ENCODE results near the gene TAS2R41.
A peak's percentile ranks its signal among the peaks of the same experiment; 100 is the strongest.
"Not testable (repeated sequence)": the region's sequence is repeated elsewhere in the genome, so short reads cannot be mapped to it uniquely, and the experiment has no call there.

The TAS2R41 gene

DNA sequence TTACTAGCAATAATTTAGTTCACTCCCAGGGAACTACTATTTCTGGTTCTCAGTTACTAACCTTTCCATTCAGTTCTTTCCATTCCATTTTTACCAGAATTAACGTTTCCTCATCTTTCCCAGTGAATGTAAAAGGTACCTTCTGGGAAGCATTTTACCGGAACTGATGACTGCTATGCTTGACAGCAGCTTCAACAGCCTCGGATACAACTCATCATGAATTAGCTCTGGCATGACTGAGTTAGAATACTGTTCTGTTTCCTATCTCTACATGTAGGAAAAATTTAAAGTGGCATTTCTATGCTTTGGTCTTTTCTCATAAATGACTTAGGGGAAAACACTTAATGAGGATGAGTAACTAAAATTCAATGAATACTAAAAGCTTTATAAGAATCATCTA, 18.6 kb downstream of the TAS2R41 start:
- no peak for DNase-seq

DNA sequence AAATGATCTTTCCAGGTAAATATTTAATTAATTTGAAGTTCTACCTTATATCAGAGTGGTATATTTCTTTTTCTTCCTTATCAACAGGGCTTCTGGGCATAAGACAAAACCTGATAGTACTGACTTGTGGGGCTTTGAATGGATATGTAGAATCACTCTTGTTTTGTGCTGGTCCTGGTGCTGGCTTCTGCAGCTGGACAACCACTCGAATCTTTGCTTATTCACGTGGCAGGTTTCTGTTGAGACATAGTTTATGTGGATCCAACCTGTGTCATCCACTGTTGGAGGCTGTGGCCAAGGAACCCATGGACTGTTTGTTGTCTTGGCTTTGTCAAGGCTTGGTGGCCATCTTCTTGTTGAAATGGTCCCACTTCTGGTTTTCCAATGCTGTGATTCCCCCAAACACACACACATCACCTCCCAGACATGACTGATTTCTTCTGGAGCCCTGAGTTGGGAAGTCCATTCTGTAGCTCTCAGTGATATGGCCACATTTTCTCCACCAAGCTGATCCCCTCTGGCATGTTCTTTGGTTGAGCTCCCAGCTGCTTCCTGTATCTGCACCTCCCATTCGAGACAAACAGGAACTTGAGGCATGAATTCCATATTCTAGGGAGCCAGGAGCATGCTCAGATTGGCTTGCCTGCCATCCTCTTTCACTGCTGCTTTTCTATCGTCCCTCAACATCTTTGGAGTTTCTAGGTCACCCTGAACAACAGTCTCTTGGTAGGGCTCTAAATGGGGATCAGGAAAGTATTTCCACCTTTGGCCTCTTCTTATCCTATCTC, 19.5 kb downstream of the TAS2R41 start:
- no peak for DNase-seq

DNA sequence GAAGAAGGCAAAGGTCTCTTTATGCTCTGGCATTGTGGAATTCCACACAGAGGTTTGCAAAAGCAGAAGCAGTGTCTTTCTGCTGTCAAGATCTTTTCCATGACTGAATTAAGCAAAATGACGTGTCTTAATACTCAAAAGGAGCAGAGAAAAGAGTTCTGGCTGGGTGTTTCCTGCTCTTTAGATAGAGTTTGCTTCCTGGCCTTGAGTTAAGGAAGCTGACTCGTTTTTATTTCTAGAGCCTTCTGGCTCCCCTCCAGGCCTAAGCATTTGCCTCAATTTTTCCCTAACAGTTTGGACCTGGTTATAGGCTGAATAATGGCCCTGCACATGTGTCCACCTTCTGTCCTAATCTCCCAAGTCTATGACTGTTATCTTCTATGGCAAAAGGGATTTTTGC, 21.6 kb downstream of the TAS2R41 start:
- no peak for DNase-seq

DNA sequence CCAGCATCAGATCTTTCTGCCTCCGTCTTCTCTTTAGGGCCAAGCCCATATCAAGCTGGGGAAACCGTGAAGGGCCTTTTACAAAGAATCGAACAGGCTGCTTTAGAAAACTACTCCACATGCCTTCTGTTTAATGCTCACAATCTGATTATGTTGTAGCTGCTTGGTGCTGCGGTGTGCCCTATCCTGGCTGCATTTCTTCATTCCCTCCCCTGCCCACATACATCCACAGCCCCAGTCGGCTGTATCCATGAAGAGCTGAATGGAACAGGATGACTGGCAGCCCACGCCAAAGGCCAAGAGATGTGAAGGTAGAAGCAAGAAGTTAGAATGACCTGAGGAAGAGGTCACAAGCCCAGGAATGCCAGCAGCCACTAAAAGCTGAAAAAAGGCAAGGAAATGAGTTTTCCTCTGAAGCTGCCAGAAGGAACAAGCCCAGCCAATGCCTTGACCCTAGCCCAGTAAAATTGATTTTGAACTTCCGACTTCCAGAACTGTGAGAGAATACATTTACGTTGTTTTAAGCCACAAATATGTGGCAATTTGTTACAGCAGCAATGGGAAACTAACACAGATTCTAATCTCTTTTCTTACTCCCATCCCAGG, 22.2 kb downstream of the TAS2R41 start:
- DNase-seq = no peak

DNA sequence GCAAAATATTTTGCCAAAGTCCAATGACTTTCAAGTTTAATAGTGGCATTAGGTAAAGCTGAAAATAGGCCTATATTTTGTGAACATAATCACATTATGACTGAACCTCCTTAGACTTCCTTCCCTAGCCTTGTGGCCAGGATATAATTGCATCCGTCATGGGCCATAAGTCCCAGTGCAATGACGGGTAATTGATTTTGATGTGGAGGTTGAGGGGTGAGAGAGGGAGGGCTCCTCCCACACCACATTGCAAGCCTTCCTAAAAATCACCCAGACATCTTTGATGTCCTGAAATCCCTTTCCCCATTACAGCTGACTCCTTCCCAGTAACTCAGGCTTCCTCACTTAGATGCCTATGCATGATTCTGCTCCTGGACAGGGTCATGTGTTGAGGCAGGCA, 25.6 kb downstream of the TAS2R41 start:
- no peak for DNase-seq

DNA sequence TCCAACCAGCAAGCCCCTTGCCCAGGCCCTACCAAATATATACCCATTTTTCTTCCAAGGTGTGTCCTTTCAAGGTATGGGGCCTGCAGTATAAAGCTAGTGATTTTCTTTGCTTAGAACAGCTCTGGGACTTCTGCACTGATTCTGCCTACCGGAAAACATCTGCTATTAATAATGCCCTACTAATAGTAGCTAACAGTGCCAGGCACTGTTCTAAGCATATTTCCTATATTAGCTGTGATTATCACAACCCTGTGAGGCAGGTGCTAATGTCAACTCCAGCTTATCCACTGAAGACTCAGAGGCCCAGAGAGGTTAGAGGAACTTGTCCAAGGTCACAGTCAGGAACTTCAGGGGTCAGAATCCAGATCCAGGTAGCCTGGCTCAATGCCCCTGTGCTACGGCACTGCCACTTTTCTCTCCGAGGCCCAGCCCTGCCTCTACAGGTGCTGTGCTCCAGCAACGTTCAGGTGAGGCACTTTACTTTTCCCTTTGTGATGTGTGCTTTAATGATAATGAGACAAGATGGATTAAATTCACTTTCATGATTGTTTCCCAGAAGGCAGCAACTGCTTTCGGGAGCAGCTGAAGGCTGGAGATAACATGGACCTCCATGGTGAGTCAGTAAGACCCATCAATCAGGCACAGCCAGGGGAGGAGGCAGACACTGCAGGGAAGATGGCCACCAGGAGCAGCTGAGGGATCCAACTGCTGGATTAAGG, 26.7 kb downstream of the TAS2R41 start:
- DNase-seq = peak; percentile 72

DNA sequence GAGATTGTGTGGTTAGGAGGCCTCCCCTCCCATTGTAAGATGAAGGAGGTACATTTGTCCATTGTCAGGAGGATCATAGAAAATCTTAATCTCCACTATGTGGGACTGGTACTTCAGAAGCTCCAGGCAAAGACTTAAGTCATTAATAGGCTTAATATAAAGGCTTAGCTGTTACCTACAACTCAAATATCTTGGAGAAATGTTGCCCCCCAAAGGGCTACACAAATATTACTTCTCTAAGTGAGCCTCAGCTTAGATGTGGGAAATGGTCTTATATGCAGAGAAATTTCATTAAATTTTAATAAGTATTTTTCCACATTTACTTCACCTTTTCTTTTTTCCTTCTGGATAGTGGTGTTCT, 27.2 kb downstream of the TAS2R41 start:
- peak; percentile 63 for DNase-seq

DNA sequence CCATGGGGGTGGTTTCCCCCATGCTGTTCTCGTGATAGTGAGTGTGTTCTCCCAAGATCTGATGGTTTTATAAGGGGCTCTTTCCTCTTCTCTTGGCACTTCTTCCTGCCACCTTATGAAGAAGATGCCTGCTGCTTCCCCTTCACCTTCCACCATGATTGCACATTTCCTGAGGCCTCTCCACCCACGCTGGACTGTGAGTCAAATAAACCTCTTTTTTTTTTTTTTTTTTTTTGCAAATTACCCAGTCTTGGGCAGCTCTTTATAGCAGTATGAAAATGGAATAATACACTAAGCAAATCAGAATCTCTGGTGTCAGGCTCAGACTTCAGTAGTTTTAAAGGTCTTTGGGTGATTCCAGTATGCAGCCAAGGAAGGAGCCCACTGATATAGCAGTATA, 28.2 kb downstream of the TAS2R41 start:
- DNase-seq = no peak

DNA sequence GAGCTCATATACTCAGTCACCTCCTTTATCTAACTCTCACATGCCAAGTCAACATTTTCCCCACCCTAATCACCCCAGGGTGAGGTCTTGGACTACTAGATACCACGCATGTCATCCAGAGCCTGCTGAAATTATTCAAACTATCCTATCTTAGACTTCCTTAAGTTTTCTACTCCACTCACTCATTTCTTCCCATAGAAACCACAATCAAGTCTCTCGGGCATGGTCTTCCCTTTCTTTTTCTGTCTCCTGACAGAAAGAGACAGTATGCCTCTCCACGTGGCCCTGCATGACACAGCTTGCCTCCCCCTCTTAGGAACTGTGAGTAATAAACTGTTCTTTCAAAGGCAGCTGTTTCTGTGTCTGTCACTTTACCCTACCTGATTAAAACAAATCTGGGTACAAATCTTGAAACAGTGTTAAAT, 29.4 kb downstream of the TAS2R41 start:
- DNase-seq = peak; percentile 13

DNA sequence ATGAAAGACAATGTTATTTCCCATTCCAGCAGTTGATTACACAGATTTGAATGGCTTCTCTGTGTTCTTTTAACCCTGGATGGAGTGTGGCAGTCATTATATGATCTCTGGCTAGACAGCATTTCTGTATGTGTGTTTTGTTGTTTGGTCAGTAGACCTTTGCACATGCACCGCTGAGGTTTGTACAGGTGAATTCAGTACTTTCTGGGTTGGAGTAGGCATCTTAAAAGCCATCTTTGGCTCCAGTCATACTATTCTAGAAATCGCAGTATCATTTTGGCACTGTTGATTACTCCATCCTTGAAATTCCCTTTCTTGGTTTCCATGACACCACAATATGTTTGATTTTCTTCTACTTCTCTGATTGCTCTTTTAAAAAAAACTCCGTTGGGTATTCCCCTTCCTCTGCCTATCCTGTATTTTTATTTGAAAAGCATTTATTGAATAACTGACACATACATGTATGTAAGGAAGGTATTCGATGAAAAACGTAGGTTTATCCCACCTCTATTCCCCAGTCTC, 29.9 kb downstream of the TAS2R41 start:
- DNase-seq = no peak

DNA sequence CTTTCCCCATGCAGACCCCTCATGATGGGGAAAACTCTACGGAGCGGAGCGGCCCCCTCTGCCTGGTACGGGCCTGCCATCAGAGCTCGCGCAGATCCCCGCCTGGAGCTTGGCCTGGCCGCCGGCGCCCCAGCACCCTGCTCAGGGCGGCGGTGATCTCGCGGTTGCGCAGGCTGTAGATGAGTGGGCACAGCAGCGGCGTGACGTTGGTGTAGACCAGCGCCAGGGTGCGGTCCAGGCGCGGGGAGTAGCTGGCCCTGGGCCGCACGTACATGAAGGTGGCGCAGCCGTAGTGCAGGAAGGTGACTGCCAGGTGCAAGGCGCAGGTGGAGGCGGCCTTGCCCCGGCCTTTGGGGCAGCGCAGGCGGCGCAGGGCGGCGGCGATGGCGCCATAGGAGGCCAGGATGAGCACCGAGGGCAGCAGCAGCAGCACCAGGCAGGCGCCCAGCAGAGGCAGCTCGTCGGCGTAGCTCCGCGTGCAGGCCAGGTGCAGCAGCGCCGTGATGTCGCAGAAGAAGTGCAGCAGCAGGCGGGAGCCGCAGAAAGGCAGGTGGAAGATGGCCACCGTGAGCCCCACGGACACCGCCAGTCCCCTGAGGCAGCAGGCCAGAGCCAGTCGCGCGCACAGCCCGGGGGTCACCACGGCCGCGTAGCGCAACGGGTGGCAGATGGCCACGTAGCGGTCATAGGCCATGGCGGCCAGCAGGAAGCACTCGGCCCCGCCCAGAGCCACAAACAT, 33.4 kb downstream of the TAS2R41 start:
- no peak for DNase-seq

DNA sequence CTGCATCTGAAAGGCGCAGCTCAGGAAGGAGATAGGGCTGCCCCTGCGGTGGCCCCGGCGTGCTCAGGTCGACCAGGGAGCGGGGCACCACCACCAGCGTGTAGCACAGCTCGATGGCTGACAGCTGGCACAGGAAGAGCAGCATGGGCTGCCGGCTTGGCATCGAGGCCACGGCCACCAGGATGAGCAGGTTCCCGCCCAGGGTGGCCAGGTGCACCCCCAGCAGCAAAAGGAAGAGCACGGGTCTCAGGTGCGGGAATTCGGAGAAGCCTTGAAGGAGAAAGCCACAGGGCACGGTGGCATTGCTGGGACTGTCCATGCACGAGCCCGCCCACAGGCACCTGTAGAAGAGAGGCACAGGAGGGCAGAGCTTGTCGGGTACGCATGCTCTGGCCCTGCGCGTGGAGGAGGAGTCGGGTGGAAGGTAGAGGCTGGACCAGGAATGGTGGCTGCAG, 33.9 kb downstream of the TAS2R41 start:
- no peak for DNase-seq

DNA sequence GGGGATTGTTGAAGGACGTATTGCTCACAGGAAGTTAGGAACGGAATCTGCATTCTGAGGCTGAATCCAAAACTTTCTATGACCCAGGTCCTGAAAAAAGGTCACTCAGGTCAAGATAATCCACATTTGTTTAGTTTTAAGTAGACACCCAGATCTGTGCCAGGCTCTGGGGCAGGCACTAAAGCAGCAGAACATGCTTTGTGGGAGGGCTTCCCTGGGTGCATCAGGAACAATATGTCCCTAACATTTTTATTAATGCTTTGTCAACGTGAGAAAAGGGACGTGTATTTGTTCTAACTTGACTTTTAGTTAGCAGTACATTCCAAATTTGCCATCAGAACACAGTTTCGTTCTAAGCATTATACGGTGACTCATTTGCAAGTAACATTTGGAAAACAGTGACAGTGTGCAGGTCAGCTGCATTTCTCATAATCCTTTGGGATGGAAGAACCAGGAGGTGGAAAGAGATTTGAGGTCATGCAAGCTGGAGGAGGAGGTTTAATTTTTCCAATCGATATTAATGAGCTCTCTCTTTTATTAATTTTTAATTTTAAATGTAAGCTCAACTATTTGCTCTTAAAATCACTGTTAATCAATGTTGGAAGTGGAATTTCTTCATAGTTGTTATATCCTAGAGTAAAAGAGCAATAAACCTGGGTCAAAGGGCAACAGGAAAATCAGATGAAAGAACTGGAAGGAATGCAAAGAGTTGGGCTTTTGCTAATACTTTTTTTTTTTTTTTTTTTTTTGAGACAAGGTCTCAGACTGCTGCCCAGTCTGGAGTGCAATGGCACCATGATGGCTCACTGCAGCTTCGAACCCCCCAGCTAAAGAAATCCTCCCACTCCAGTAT, 35.0 kb downstream of the TAS2R41 start:
- no peak for DNase-seq

DNA sequence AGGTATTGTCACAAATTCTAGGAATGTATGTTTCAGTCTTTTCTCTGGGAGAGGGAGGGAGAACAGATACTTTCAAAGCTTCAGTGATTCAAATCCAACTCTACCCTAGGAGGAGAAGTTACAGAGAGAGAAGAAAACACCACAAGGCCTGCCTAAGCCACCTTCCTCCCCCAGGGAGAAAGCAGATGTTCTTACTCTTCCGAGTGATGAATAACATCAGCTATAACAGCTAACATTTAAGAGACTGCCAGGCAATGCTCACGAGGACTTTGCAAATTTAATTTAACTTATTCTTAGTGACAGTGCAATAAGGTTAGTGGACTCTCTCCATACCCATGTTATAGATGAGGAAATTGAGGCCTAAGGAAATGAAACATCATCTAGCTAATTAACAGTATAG, 36.8 kb downstream of the TAS2R41 start:
- no peak for DNase-seq

DNA sequence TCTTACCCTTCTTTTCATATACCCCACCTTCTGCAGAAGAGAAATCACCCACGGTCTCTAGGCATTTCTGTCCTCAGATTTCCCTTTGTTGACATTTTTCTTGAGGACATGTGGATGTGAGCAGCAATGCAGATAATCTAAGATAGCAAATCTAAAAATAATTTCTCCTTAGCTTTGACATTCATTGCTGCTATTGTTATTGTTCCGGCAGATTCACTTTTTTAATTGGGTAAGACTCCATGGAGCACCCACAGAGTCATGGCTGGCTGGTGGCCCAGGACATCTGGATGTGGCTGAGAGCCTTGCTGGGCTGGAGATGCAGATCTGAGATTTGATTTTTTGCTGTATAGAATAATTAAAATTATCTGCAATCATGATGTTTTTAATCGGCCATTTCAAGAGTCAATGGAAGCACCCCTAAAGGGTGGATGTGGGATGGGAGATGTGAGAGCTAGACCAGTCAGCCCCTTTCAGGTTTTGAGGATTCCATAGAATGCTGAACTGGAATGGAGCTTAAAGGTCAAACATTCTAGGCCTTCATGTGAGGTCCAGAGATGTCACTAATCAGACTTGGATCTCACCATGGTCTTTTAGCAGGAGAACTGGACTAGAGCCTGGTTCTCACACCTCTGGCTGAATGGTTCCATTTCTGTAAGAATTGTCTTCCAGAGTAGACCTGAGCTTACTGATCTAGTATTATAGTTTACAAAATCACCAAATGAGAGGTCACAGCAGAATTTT, 37.5 kb downstream of the TAS2R41 start:
- DNase-seq = no peak

DNA sequence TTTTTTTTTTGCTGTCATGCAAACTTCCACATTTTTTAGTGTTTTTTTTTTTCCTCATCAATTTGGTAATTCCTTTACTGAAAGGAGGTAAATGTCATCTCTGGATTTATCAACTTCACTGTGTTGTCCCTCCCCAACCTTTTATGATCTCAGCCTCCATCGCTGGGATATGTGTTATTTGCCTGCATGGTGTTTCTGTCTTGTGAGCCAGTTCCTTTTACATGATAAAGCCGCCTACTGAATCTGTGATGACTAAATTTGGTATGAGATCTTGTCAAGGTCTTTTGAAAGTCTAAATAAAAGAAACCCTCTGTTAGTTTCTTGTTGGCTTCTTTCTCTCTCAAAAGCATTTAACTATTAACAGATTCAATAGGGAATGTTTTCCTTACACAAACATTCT, 39.3 kb downstream of the TAS2R41 start:
- DNase-seq = no peak

DNA sequence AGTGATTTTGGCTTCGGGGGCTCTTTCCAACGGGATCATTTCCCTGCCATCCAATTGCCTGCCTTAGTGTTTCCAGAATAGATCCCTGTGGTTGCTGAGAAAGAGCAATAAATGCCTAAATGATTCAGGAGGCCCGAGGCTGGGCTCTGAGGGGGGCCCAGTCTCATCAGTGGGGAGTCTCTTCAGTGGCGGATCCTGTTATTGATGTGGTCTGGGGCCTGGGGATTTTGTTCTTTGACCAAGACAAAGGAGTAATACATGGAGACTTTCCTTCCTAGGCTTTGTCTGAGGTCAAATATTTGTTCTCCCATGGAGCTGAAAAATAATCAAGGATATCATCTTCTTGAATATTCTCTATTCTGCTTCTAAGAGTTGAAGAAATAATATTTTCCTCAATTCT, 40.8 kb downstream of the TAS2R41 start:
- DNase-seq = no peak

DNA sequence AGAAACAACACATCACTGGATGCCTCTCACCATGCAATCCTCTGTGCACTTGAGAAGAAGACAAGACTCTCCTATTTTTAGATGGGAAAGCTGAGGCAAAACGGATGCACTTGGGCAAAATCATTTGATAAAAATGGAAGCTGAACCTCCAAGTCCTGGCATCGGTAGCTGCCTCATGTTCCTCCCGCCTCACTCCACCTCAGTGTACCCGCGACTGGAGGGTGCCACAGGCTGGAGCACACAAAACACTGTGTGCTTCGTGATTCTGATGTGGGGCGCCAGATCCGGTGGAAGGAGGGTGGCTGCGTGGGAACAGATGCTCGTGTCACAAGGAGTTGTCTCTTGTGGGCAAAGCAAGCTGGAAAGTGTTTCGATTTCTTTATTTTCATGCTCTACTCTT, 41.3 kb downstream of the TAS2R41 start:
- DNase-seq = no peak

DNA sequence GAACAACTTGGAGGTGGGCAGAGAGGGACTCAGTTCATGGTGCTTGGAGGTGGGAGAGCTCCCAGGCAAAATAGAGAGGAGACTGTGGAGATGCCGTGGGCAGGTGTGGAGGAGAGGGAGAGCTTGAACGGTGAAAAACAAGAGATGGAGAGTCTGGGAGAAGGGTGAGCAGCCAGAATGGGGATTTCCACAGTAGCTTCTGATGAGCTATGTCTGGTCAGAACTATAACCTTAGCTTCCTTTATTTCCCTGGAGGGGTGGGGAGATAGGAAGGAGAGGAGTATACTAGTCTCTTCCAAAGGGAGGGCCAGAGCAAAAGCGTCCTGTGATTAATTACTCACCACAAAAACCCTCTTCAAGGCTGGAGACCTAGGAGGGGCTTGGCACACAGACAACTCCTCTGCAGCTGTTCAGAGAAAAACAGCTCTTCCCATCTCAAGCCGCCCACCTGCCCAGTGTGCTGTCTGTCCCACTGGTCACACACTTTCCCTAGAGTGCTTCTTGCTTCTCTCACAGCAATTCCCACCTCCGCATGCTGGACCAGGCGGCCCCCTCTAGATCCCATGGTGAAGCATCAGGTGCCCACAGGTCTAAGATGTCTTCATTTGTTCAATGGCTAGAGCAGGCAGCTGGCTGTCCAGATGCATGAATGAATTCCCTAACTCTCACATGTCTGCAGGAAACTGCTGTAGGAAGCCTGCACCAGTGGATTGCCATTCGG, 41.9 kb downstream of the TAS2R41 start:
- peak; percentile 9 for DNase-seq

DNA sequence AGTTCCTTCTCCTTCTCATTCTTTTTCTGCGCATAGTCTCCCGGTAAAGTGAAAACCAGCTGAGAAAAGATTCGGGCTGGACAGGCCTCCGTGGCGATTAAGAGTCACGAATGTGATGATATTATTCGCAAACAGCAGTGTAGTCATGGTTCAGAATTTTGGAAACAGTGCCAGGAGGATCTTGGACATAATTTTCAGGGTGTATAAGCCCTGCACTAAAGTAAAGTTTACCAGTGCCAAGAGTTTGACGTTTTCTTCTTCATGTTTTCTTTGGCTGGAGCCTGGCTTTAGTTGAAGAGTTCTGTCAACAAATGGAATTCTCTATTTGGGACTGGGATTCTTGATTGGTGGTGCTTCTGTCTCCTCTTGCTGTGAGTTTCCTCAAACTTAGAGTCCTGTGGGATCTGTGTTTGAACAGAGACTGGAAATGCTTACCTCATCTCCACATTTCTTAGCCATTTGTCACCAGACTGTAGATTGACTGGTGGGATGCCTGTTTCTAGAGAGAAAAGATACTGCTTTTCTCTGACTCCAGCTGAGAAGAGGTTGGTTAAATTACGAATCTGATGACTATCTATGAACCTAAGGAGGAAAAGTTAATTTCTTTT, 44.7 kb downstream of the TAS2R41 start:
- not testable (repeated sequence) for DNase-seq
